ENCODE measurements around the gene KCNC4.

GRCh38 chr1:110228869-110229268 is 18.8 kb downstream of the KCNC4 start:
- no peak for TF ChIP-seq CTCF (conservative IDR thresholded peaks at IDR 0.05 in 1 of 2, IDR thresholded peaks at IDR 0.05 in 1 of 2; ENCODE audit: low read depth in 1 of 2, low read length in 2 of 2)
- no peak for TF ChIP-seq EZH2 (IDR thresholded peaks at IDR 0.05; ENCODE audit: low read length, missing control alignments)
